ENCODE data around the gene PEAK1. TPM values are rescaled to one million over a fixed set of nuclear protein-coding genes. Genes with fewer than 3 reads are reported as not detected.

PEAK1 gene
- total RNA-seq, 4 donors from 2014 or later: 91.8 to 170 (median 123) TPM

DNA sequence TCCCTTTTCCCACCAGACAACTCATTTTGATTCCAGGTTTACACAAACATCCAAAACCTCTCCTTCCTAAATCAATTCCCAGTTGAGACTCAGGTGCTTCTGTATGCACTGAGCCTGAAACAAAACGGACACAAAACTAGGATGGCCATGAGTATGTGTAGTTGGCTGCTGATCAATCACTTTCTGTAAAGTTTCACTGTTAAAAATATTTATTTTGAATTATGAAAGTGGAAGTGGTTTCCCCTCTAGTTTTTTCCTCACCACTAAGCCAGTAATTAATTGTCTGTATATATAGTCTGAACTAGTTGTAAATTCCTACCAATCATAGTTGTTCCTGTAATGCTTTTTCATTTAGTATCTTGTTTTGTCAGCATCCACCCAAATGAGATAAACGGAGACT is 297.3 kb downstream of the PEAK1 start:
- Histone ChIP-seq H3K4me1 (peaks cover 4 to 11% (median 7%) of the 10 kb centered on the region in 4 donors), H3K36me3 (no peaks in the 10 kb centered on the region), H3K27me3 (no peaks in the 10 kb centered on the region), H3K27ac (replicated peaks in 1 of 4) (no peak overlapping the region), H3K4me3 (no peak overlapping the region), H3K9me3 (no peaks in the 10 kb centered on the region)
- TF ChIP-seq, protein P1, sequence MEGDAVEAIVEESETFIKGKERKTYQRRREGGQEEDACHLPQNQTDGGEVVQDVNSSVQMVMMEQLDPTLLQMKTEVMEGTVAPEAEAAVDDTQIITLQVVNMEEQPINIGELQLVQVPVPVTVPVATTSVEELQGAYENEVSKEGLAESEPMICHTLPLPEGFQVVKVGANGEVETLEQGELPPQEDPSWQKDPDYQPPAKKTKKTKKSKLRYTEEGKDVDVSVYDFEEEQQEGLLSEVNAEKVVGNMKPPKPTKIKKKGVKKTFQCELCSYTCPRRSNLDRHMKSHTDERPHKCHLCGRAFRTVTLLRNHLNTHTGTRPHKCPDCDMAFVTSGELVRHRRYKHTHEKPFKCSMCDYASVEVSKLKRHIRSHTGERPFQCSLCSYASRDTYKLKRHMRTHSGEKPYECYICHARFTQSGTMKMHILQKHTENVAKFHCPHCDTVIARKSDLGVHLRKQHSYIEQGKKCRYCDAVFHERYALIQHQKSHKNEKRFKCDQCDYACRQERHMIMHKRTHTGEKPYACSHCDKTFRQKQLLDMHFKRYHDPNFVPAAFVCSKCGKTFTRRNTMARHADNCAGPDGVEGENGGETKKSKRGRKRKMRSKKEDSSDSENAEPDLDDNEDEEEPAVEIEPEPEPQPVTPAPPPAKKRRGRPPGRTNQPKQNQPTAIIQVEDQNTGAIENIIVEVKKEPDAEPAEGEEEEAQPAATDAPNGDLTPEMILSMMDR (IDR thresholded peaks at IDR 0.05): no peak
- no peak for TF ChIP-seq EP300 (IDR thresholded peaks at IDR 0.05)
- no peak for TF ChIP-seq POLR2A (IDR thresholded peaks at IDR 0.05; ENCODE audit: low read depth)
- no peak for TF ChIP-seq POLR2AphosphoS5 (IDR thresholded peaks at IDR 0.05)
- no peak for DNase-seq (ENCODE audit: extremely low spot score)
- intact Hi-C loops (cut with DNase I): no loop called here
- WGBS: 77% methylated on average over 2 of the region's 2 CpGs

DNA sequence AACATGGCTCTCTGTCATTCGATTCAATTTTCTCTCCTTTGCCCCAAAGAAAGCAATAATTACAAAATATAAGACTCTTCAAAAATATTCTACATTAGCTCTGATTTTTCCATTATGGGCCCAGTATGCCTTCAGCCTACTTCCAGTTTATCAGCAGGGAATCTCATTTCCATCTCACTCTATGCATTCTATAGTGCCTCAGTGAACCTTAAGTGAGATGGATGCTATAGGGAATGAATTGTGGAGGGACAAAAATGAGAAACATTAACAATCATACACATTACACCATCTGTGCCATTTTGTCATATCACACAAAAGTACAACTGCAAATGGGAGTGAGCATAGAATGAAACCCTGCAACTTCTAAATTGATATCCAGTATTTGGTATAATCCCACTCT is 298.3 kb downstream of the PEAK1 start:
- H3K4me3 ChIP-seq: no peak overlapping the region
- DNase-seq (ENCODE audit: extremely low spot score): no peak
- TF ChIP-seq, protein P1 (IDR thresholded peaks at IDR 0.05): no peak
- TF ChIP-seq POLR2A (IDR thresholded peaks at IDR 0.05; ENCODE audit: low read depth) (no peak), POLR2AphosphoS5 (IDR thresholded peaks at IDR 0.05) (no peak), EP300 (IDR thresholded peaks at IDR 0.05) (no peak)
- H3K36me3 ChIP-seq: no peaks in the 10 kb centered on the region
- peaks cover 0 to 11% (median 7%) of the 10 kb centered on the region in 4 donors for H3K4me1 ChIP-seq
- no peak overlapping the region for H3K27ac ChIP-seq (replicated peaks in 1 of 4)
- H3K27me3 ChIP-seq: no peaks in the 10 kb centered on the region
- no peaks in the 10 kb centered on the region for H3K9me3 ChIP-seq
- intact Hi-C loops (cut with DNase I): no loop called here
- 87% methylated on average over 1 of the region's 1 CpG for WGBS

DNA sequence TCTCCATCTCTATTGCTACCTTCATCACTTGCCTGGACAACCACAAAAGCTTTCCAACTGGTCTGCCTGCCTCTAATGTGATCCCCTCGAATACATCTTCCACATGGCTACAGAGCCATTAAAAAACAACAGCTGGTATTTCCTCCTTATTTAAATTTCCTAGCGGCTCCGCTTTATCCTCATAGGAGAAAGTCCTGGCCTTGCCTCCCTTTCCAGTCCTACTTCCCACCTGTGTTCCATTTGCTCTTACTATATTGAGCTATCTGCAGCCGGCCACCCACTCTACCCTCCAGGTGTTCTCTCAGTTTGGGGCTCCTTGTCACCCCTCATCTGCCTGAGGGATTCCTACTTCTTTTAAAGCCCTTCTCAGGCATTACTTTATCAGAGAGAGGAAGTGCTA is 299.3 kb downstream of the PEAK1 start:
- peak; percentile 53 for DNase-seq (ENCODE audit: extremely low spot score)
- WGBS: 94% methylated on average over 4 of the region's 4 CpGs
- Histone ChIP-seq H3K9me3 (no peaks in the 10 kb centered on the region), H3K27me3 (no peaks in the 10 kb centered on the region), H3K4me1 (peaks cover 0 to 11% (median 7%) of the 10 kb centered on the region in 4 donors), H3K36me3 (no peaks in the 10 kb centered on the region), H3K27ac (replicated peaks in 1 of 4) (no peak overlapping the region), H3K4me3 (no peak overlapping the region)
- intact Hi-C loops (cut with DNase I): no loop called here
- TF ChIP-seq POLR2A (IDR thresholded peaks at IDR 0.05; ENCODE audit: low read depth): no peak
- TF ChIP-seq EP300 (IDR thresholded peaks at IDR 0.05): no peak
- TF ChIP-seq, protein P1 (IDR thresholded peaks at IDR 0.05): no peak
- no peak for TF ChIP-seq POLR2AphosphoS5 (IDR thresholded peaks at IDR 0.05)

DNA sequence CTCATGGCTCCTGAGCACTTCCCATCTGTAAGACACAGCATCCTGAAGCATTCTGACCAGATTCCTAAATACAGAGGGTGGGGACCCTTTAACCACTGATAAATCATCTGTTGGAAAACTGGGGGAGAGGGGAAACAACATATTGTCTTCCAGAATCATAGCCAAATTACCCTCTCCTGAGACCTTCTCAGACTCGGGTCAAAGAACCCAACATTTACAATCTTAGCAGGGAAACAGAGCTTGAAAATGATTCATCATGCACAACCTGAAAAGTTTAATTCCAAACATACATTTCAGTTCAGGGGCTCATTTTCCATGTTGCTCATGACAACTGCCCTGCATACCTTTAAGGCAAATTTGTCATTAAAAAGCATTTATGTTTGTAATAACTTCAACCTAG is 300.5 kb downstream of the PEAK1 start:
- Histone ChIP-seq H3K9me3 (no peaks in the 10 kb centered on the region), H3K27ac (replicated peaks in 1 of 4) (no peak overlapping the region), H3K4me3 (no peak overlapping the region), H3K27me3 (no peaks in the 10 kb centered on the region), H3K36me3 (peaks cover 0 to 7% (median 4%) of the 10 kb centered on the region in 4 donors), H3K4me1 (peaks cover 0 to 11% (median 7%) of the 10 kb centered on the region in 4 donors)
- no peak for DNase-seq (ENCODE audit: extremely low spot score)
- TF ChIP-seq POLR2AphosphoS5 (IDR thresholded peaks at IDR 0.05): no peak
- TF ChIP-seq, protein P1 (IDR thresholded peaks at IDR 0.05): no peak
- TF ChIP-seq POLR2A (IDR thresholded peaks at IDR 0.05; ENCODE audit: low read depth): no peak
- TF ChIP-seq EP300 (IDR thresholded peaks at IDR 0.05): no peak
- intact Hi-C loops (cut with DNase I): loop anchor here (5.0 kb wide), 2 partner anchors 378 to 423 kb away; no protein-coding TSS in a partner anchor
- WGBS: 62% methylated on average over 1 of the region's 1 CpG

DNA sequence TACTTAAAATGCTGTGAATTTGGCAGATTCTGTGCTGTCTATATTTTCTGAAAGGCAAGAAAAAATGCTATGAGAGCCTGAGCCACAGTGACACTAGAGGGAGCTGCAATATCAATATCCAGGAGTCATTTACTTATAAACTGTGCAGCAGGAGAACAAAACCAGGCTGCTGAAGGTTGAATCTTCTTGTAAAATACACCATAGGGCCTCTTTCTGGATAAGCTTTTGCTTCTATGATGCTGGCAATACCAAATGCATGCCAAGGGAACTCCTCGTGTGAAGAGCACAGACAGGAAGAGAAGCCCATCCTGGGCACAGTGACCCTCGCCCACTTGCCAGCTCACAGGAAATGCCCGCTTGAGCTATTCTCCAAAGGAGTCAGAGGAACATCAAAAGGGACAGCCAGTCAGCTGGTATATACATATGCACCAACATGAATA is 301.0 kb downstream of the PEAK1 start:
- Histone ChIP-seq H3K36me3 (peaks cover 0 to 12% (median 9%) of the 10 kb centered on the region in 4 donors), H3K27me3 (no peaks in the 10 kb centered on the region), H3K9me3 (no peaks in the 10 kb centered on the region), H3K4me1 (peaks cover 0 to 8% (median 7%) of the 10 kb centered on the region in 4 donors), H3K27ac (replicated peaks in 1 of 4) (no peak overlapping the region), H3K4me3 (no peak overlapping the region)
- TF ChIP-seq EP300 (IDR thresholded peaks at IDR 0.05): no peak
- no peak for TF ChIP-seq POLR2AphosphoS5 (IDR thresholded peaks at IDR 0.05)
- TF ChIP-seq, protein P1 (IDR thresholded peaks at IDR 0.05): peak; percentile 59 to 72 (median 63)
- TF ChIP-seq POLR2A (IDR thresholded peaks at IDR 0.05; ENCODE audit: low read depth): no peak
- DNase-seq (ENCODE audit: extremely low spot score): peak; percentile 47
- intact Hi-C loops (cut with DNase I): loop anchor here (5.0 kb wide), 2 partner anchors 378 to 423 kb away; no protein-coding TSS in a partner anchor
- whole genome bisulfite sequencing: 59% methylated on average over 3 of the region's 3 CpGs
